HG03064 (cell line): ENCODE data around the gene ERICH2.

Source experiments
- ATAC-seq: cut with Tn5 transposase; IDR thresholded peaks from one replicate; pipeline ENCODE4 v1.9.1; 2021; ENCODE audit warnings: low read depth; ENCODE audit not compliant: unreplicated experiment

ERICH2 gene

GRCh38 chr2:170836027-170836426, 65.8 kb downstream of the ERICH2 start:
- ATAC-seq, result no peak

- ATAC-seq, result no peak
These were observed 70.6 kb downstream of the ERICH2 start for GRCh38 chr2:170840717-170841210.

- ATAC-seq, result no peak
These were observed 72.6 kb downstream of the ERICH2 start for GRCh38 chr2:170842785-170843184.

- ATAC-seq, result no peak
These were observed 73.5 kb downstream of the ERICH2 start for GRCh38 chr2:170843656-170844055.

GRCh38 chr2:170845343-170845742, 75.2 kb downstream of the ERICH2 start:
- ATAC-seq, result no peak

- no peak for ATAC-seq
These were observed 76.1 kb downstream of the ERICH2 start for GRCh38 chr2:170846314-170846713.

GRCh38 chr2:170847716-170848115, 77.5 kb downstream of the ERICH2 start:
- ATAC-seq, result no peak
